ENCODE measurements around the gene MGRN1.

GRCh38 chr16:4701791-4702465, 77.3 kb downstream of the MGRN1 start:
- TF ChIP-seq POLR2A (IDR thresholded peaks at IDR 0.05; ENCODE audit: low read depth, low read length) (no peak), CTCF (IDR thresholded peaks at IDR 0.05; ENCODE audit: extremely low read depth in 1 of 2, insufficient read depth in 1 of 2, low read depth in 1 of 2, low read length in 2 of 2) (no peak), POLR2AphosphoS5 (IDR thresholded peaks at IDR 0.05; ENCODE audit: insufficient read depth, low read depth, low read length) (no peak), JUN (IDR thresholded peaks at IDR 0.05; ENCODE audit: borderline replicate concordance, insufficient read depth, insufficient read length, low read depth) (no peak), MAX (IDR thresholded peaks at IDR 0.05; ENCODE audit: insufficient read depth, insufficient read length) (no peak), GATA2 (IDR thresholded peaks at IDR 0.05; ENCODE audit: insufficient read depth, insufficient read length, low read depth, low read length) (no peak), EZH2 (IDR thresholded peaks at IDR 0.05; ENCODE audit: borderline replicate concordance, low read depth, low read length, severe bottlenecking) (no peak), MYC (IDR thresholded peaks at IDR 0.05; ENCODE audit: low read depth, low read length) (no peak), FOS (IDR thresholded peaks at IDR 0.05; ENCODE audit: borderline replicate concordance, insufficient read depth, low read length) (no peak)

All from endothelial cell of umbilical vein (primary cell).